Measurements from ENCODE around the gene OPRD1.

The OPRD1 gene

DNA sequence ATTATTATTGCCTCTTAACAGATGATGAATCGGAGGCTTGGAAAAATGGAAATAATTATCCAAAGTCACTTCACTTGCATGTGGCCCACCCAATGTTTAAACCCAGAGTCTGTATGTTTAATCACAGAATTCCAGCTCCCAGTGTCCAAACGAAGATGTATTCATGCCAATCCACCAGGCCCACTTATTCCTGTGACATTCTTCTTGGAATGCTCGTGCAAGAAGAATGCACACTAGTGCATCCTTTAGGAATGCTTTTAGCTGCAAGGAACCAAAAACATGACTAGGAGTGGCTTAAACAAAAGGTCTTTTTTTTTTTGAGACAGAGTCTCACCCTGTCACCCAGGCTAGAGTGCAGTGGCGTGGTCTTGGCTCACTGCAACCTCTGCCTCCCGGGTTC lies 8.9 kb upstream of the OPRD1 start (continued):
- TF ChIP-seq, protein P1, sequence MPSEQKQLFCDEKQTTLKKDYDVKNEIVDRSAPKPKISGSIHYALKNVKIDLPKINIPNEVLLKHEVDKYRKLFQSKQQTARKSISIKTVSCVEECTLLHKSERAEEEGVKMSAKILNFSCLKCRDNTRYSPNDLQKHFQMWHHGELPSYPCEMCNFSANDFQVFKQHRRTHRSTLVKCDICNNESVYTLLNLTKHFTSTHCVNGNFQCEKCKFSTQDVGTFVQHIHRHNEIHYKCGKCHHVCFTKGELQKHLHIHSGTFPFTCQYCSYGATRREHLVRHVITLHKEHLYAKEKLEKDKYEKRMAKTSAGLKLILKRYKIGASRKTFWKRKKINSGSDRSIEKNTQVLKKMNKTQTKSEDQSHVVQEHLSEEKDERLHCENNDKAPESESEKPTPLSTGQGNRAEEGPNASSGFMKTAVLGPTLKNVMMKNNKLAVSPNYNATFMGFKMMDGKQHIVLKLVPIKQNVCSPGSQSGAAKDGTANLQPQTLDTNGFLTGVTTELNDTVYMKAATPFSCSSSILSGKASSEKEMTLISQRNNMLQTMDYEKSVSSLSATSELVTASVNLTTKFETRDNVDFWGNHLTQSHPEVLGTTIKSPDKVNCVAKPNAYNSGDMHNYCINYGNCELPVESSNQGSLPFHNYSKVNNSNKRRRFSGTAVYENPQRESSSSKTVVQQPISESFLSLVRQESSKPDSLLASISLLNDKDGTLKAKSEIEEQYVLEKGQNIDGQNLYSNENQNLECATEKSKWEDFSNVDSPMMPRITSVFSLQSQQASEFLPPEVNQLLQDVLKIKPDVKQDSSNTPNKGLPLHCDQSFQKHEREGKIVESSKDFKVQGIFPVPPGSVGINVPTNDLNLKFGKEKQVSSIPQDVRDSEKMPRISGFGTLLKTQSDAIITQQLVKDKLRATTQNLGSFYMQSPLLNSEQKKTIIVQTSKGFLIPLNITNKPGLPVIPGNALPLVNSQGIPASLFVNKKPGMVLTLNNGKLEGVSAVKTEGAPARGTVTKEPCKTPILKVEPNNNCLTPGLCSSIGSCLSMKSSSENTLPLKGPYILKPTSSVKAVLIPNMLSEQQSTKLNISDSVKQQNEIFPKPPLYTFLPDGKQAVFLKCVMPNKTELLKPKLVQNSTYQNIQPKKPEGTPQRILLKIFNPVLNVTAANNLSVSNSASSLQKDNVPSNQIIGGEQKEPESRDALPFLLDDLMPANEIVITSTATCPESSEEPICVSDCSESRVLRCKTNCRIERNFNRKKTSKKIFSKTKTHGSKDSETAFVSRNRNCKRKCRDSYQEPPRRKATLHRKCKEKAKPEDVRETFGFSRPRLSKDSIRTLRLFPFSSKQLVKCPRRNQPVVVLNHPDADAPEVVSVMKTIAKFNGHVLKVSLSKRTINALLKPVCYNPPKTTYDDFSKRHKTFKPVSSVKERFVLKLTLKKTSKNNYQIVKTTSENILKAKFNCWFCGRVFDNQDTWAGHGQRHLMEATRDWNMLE (tag by site-specific recombination; conservative IDR thresholded peaks at IDR 0.05; ENCODE audit: low read depth) = no peak
- TF ChIP-seq ZNF514 (tag by site-specific recombination; IDR thresholded peaks at IDR 0.05) = no peak

DNA sequence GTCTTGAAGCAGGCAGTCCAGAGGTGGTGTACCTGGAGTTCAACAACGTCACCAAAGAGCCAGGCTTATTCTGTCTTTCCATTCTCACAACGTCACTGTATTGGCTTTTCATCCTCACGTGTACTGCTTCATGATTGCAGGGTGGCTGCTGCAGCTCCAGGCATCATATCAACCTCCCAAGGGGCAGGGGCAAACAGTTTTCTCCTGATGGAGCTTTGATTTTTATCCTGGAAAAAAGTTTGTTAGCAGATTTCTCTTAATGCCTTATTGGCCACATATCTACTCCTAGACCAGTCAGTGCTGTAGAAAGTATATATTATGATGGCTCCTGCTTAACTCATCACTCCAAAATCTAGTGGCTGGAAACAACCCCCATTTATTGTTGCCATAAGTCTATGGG lies 8.3 kb upstream of the OPRD1 start:
- Histone ChIP-seq H3K9me3 (ENCODE audit: control insufficient read depth, insufficient read depth, low read depth, low read length) (no peaks in the 10 kb centered on the region), H3K36me3 (ENCODE audit: control insufficient read depth in 2 of 2, insufficient read depth in 1 of 2, low read length in 2 of 2) (no peaks in the 10 kb centered on the region), H3K4me1 (ENCODE audit: control insufficient read depth, insufficient read depth, low read length) (no peaks in the 10 kb centered on the region), H3K4me3 (ENCODE audit: low read depth, low read length) (no peak overlapping the region), H3K27ac (ENCODE audit: extremely low read depth, low read depth, low read length) (no peak overlapping the region)
- TF ChIP-seq HOXC10 (CRISPR knock-in tag; IDR thresholded peaks at IDR 0.05) = no peak
- no peak for TF ChIP-seq ZNF302 (tag by site-specific recombination; IDR thresholded peaks at IDR 0.05; ENCODE audit: low read depth)
- TF ChIP-seq ZNF48 (tag by site-specific recombination; IDR thresholded peaks at IDR 0.05) = no peak
- POLR2A ChIA-PET = interaction anchor here (0.6 kb wide), 1 partner anchor 396 kb away, joined by 4 read pairs; no protein-coding TSS in a partner anchor
- CTCF ChIA-PET = no interaction called here

DNA sequence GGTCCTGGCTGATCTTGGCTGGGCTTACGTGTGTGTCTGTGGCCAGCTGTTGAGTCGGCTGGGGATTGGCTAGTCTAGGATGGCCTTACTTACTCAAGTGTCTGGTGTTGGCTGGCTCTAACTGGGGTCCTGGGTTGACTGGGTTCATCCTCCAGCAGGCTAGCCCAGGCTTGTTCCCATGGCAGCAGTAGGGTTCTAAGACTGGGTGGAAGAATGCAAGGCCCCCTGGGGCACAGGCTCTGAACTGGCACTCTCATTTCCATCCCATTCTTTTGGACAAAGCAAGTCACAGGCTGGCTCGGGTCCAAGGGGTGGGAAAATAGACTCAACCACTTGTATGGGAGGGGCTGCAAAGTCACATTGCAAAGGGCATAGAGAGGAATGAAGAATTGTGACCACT lies 7.9 kb upstream of the OPRD1 start:
- ChIA-PET POLR2A (no interaction called here), CTCF (no interaction called here)
- Histone ChIP-seq H3K9me3 (ENCODE audit: control insufficient read depth, insufficient read depth, low read depth, low read length) (no peaks in the 10 kb centered on the region), H3K4me1 (ENCODE audit: control insufficient read depth, insufficient read depth, low read length) (no peaks in the 10 kb centered on the region), H3K27ac (ENCODE audit: extremely low read depth, low read depth, low read length) (no peak overlapping the region), H3K4me3 (ENCODE audit: low read depth, low read length) (no peak overlapping the region), H3K36me3 (ENCODE audit: control insufficient read depth in 2 of 2, insufficient read depth in 1 of 2, low read length in 2 of 2) (no peaks in the 10 kb centered on the region)
- TF ChIP-seq, protein P2, sequence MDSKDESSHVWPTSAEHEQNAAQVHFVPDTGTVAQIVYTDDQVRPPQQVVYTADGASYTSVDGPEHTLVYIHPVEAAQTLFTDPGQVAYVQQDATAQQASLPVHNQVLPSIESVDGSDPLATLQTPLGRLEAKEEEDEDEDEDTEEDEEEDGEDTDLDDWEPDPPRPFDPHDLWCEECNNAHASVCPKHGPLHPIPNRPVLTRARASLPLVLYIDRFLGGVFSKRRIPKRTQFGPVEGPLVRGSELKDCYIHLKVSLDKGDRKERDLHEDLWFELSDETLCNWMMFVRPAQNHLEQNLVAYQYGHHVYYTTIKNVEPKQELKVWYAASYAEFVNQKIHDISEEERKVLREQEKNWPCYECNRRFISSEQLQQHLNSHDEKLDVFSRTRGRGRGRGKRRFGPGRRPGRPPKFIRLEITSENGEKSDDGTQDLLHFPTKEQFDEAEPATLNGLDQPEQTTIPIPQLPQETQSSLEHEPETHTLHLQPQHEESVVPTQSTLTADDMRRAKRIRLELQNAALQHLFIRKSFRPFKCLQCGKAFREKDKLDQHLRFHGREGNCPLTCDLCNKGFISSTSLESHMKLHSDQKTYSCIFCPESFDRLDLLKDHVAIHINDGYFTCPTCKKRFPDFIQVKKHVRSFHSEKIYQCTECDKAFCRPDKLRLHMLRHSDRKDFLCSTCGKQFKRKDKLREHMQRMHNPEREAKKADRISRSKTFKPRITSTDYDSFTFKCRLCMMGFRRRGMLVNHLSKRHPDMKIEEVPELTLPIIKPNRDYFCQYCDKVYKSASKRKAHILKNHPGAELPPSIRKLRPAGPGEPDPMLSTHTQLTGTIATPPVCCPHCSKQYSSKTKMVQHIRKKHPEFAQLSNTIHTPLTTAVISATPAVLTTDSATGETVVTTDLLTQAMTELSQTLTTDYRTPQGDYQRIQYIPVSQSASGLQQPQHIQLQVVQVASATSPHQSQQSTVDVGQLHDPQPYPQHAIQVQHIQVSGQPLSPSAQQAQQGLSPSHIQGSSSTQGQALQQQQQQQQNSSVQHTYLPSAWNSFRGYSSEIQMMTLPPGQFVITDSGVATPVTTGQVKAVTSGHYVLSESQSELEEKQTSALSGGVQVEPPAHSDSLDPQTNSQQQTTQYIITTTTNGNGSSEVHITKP (tag by site-specific recombination; IDR thresholded peaks at IDR 0.05) = 0 out of 2 replicates have a peak, but pooled peaks have one; percentile 19
- TF ChIP-seq SALL2 (tag by site-specific recombination; IDR thresholded peaks at IDR 0.05; ENCODE audit: borderline replicate concordance) (no peak), YY2 (tag by site-specific recombination; IDR thresholded peaks at IDR 0.05) (no peak), KLF10 (tag by site-specific recombination; IDR thresholded peaks at IDR 0.05) (no peak), MEIS1 (CRISPR knock-in tag; IDR thresholded peaks at IDR 0.05; ENCODE audit: borderline replicate concordance) (no peak)

DNA sequence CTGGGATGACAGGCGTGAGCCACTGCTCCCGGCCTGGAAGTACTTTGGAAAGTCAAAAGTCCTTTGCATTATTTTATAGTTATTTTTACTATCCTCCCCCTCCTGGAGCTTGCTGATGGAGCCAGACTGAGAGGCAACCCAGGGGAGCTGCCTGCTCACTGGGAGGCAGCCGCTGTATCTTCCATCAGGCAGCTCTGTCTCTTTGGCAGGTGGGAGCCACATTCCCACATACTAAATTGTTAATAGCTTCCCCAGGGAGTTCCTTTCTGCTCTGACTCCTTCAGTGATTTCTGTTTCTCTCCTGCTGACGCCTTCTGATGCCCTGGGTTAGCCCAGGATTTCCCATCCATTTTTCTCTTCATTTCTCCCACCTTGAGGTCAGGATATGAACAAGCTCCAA lies 4.9 kb upstream of the OPRD1 start:
- no peaks in the 10 kb centered on the region for H3K9me3 ChIP-seq (ENCODE audit: control insufficient read depth, insufficient read depth, low read depth, low read length)
- H3K4me3 ChIP-seq (ENCODE audit: low read depth, low read length) = no peak overlapping the region
- H3K4me1 ChIP-seq (ENCODE audit: control insufficient read depth, insufficient read depth, low read length) = no peaks in the 10 kb centered on the region
- CTCF ChIA-PET = interaction anchor here (0.8 to 1.6 kb wide), 2 partner anchors 14 to 75 kb away, joined by 4 to 6 read pairs; no protein-coding TSS in a partner anchor
- no peak overlapping the region for H3K27ac ChIP-seq (ENCODE audit: extremely low read depth, low read depth, low read length)
- no peak for TF ChIP-seq ZNF530 (tag by site-specific recombination; IDR thresholded peaks at IDR 0.05; ENCODE audit: low read depth)
- peak; percentile 99 for TF ChIP-seq GLIS1 (tag by site-specific recombination; IDR thresholded peaks at IDR 0.05)
- TF ChIP-seq ZIC2 (tag by site-specific recombination; IDR thresholded peaks at IDR 0.05) = peak; percentile 95
- peak; percentile 53; the same call in 1 of the 2 replicates for TF ChIP-seq OSR2 (tag by site-specific recombination; IDR thresholded peaks at IDR 0.05)
- POLR2A ChIA-PET = interaction anchor here (0.6 to 0.9 kb wide), 2 partner anchors 54 to 124 kb away, joined by 4 read pairs; no protein-coding TSS in a partner anchor
- H3K36me3 ChIP-seq (ENCODE audit: control insufficient read depth in 2 of 2, insufficient read depth in 1 of 2, low read length in 2 of 2) = no peaks in the 10 kb centered on the region

All from HEK293 (cell line).